ENCODE measurements around the gene TOMM6.
"Not testable (repeated sequence)": the region's sequence is repeated elsewhere in the genome, so short reads cannot be mapped to it uniquely, and the experiment has no call there.

Gene TOMM6

GRCh38 chr6:41763470-41763869 is 24.0 kb upstream of the TOMM6 start:
- no peak for DNase-seq (ENCODE audit: low read depth)

DNA sequence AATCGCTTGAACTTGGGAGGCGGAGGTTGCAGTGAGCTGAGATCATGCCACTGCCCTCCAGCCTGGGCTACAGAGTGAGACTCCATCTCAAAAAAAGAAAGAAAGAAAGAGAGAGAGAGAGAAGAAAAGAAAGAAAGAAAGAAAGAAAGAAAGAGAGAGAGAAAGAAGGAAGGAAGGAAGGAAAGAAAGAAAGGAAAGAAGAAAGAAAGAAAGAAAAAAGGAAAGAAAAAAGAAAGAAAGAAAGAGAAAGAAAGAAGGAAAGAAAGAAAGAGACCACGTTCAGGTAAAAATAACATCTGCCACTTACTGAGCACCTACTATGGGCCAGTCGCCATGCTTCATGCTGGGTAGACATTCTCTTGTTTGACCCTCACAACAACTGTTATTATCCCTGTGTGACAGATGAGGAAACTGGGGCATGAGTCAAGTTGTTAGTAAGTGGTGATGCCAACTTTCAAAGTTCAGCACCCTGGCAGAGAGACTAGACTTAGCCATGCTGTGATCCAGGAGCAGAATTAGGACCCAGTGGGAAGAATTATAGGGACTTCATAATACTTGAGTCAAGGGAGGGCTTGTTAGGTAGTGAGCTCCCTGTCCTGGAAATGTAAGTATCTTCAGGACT is 21.3 kb upstream of the TOMM6 start:
- DNase-seq (ENCODE audit: low read depth): not testable (repeated sequence)

GRCh38 chr6:41767112-41767833 is 20.2 kb upstream of the TOMM6 start:
- DNase-seq (ENCODE audit: low read depth): peak; percentile 73

- DNase-seq (ENCODE audit: low read depth): peak; percentile 49
Measured at GRCh38 chr6:41768545-41769308, 18.8 kb upstream of the TOMM6 start.

- DNase-seq (ENCODE audit: low read depth): no peak
Measured at GRCh38 chr6:41769376-41769775, 18.1 kb upstream of the TOMM6 start.

DNA sequence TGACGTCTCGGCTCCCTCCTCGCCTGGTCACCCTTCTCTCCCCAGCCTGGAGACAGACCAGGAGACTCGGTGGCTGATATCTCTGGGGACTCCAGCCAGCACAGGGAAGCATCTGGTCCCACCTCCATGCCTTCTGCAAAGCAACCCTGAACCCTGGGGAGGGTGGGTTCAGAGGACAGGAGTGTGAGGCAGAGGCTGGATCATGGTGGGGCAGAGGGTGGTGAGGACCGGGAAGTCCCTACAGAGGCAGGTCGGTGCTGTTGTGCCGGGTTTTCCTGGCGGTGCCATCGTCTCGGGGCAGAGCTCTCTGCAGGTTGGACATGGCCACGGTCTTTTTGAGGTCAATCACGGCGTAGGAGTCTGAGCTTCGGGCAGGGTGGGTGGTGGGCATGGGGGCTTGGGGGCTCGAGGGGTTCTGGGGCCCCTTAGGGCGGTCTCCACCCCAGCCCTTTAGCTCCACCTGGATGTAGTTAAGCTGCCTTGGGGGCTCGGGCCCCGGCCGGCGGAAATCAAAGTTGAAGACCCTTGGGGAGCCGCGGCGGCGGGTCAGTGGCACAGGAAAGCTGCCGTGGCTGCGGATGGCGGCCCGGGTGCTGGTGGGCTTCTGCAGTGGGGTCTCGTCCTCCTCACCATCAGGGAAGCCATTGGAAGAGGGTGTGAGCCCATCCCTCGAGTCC is 17.0 kb upstream of the TOMM6 start:
- no peak for DNase-seq (ENCODE audit: low read depth)

DNA sequence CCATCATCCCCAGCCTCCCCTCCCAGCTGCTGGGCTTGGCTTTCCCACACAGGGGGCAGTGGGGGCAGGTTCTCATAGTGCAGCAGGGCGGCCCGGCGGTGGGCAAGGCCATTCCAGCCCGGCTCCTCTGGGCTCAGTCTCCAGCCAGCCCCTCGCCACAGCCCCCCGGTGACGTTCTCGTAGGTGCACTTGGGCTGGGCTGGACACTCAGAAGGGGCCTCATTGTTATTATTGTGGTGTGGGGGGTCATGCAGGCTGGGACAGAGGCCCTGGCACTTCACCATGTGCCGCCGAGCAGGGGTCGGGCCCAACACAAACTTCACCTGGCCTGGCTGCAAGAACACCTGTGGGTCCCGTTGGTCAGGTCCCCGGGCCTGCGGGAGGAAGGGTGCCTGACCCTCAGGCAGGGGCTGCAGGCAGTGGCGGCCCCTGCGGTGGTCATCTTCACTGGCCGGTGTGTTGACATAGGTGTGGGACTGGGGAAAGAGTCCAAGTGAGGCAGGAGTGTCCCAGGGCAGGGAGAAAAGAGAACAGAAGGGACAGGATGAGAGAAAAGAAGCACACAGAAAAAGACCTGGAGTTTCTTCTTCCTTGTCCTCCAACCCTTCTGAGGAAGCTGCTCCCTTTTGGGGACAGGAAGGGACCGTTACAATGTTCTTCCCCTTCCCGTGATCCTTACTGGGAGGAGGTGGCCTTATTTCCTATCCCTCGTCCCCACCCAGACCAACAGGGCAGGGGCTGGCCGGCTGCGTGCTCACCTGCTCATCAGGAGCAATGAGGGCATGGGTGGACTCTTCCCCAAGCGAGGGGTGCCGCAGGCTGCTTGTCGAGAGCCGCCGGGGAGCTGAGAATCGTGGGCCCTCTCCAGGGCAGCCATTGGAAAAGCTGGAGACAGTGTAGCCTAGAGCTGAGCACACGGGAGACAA is 16.2 kb upstream of the TOMM6 start:
- no peak for DNase-seq (ENCODE audit: low read depth)

DNA sequence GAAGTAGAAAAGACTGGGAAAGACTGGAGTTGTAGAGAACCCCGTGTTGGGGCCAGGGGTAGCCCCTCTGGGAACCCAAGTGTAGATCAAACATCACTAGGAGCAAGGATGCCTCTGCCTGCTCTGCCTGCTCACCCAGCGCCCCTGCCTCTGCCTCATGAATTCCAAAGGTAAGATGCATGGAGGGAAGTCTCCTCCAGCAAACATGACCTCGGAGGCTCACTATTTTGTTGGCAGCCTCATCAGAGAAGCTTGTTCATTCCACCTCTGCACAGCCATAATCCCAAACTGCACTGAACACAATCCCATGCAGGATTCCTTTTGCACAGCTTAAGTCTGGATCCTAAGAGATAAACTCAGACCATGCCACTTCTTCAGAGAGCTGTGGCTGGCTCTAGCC is 12.7 kb upstream of the TOMM6 start:
- no peak for DNase-seq (ENCODE audit: low read depth)

DNA sequence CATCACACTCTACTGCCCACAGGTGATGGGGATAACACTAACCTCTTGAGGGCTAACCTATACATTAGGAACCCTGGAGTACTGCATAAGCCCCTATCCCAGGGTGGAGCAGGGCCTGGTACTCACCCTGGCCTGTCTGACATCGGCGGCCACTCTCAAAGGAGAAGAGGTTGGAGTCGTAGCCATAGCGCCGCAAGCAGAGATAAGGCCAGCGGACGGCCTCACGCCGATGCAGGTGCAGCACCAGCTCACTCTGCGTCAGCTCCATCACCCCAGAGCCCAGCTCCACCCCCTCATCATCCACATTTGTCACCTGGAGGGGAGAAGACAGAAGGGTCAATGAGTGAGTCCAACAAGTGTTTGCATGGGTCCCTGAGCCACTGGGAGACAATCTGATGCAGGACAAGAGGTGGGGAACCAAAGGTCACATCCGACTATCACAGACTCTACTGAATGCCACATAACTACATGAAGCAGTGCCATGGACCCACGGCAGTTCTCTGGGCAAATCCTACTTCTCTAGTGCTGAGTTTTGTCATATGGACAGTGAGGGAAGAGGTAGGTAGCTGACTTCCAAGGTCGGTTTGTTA is 12.1 kb upstream of the TOMM6 start:
- no peak for DNase-seq (ENCODE audit: low read depth)

DNA sequence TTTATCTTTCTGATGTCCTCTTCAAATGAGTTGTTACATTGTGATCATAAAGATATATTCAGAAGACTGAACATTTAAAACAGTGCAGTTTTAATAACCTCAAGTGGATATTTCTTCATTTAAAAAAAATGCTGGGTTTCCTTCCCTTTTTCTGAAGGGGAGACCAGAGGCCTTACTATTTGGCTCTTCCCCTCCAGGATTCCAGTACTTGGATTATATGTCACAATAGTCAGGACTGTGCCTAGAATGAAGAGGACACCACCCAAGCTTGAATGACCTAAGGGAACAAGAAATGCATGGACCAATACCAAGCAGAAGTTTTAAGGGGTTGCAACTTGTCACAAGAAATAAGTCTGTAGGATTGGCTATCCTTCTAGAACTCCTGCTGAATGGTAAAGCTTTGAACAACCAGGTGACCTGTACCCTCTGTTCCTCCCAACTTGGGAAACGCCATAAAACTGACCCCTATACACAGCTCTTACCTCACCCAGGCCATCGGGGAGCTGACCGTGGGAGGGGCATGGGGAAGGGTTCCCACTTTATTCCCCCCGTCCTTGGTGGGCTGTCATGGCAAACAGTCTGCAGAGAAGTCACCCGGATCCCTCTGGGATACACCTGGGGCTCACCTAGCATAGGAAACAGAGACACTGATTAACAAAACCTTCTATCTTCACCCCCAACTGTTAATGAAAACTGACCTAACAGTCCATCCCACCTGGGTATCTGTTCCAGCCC is 9.8 kb upstream of the TOMM6 start:
- no peak for DNase-seq (ENCODE audit: low read depth)

DNA sequence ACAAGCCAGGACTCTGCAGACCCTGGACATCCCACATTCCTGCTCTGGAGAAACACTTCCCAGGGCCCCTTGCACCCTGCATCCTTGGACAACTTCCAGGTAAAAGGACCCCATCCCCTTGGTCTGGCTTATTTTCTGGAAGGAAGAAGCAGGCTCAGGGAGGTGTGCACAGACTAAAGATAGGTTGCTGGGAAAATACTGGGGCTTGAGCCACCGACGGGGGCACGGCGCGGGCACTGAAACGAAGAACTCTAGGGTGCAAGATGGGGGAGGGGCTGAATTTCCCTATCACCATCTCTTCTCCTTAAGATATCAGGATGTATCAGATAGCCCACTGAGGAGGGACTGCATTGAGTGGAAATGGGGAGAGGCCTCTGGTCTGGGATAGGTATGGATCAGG is 8.6 kb upstream of the TOMM6 start:
- no peak for DNase-seq (ENCODE audit: low read depth)

GRCh38 chr6:41779336-41779735 is 8.2 kb upstream of the TOMM6 start:
- no peak for DNase-seq (ENCODE audit: low read depth)

GRCh38 chr6:41779788-41780550 is 7.5 kb upstream of the TOMM6 start, which contains the start of gene FRS3:
TSS of gene FRS3 (minus strand) at chr6:41779900. CDS start at chr6:41776987, 2,913 bp downstream.
- peak; percentile 95 for DNase-seq (ENCODE audit: low read depth)

- no peak for DNase-seq (ENCODE audit: low read depth)
Measured at GRCh38 chr6:41780551-41781365, 6.7 kb upstream of the TOMM6 start, which contains the start of gene PRICKLE4. TSS of gene PRICKLE4 (plus strand) at chr6:41780782. CDS start at chr6:41783474, 2,692 bp downstream.

GRCh38 chr6:41781366-41781730 is 6.1 kb upstream of the TOMM6 start:
- DNase-seq (ENCODE audit: low read depth): no peak

DNA sequence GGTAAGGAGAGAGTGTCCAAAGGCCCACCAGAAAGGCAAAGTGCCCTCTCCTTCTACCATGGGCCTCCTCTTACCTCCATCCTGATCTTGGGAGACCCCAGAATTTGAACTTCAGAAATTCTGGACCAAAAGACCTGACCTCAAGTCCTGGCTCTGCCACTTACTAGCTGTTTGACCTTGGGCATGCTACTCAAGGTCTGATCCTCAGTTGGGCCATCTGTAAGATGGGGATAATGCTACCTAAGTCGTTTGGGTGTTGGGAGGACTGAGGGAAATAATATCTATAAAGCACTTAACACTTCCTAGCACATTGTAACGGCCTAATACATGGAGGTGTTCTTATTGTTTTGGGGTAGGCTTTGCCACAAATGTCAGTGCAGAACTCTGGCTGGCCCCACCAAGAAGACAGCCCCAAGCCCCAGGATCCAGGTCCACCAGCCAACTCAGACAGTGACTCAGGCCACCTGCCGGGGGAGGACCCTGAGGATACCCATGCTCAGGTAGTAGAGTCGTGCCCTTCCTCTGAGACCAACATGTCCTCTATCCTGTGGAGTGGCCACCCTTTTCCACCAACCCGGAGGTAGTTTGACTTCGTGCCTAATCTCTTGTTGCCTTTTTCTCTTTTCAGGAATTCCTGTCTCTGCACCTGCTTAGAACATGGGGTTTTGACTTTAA is 4.3 kb upstream of the TOMM6 start:
- no peak for DNase-seq (ENCODE audit: low read depth)

- DNase-seq (ENCODE audit: low read depth): no peak
Measured at GRCh38 chr6:41784581-41785171, 2.8 kb upstream of the TOMM6 start.

DNA sequence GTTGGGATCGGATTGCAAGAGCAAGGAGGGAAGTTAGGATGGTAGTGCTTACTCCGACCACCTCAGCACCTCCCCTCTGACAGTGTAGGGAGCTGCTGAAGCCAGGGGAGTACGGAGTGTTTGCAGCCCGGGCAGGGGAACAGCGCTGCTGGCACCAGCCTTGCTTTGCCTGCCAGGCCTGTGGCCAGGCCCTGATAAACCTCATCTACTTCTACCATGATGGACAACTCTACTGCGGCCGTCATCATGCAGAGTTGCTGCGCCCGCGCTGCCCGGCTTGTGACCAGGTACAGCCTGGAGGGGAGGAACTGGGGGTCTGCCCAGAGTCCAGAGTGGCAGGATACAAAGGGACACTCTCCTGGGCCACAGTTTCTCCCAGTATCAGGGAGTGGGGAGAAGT is 2.2 kb upstream of the TOMM6 start:
- no peak for DNase-seq (ENCODE audit: low read depth)

Data from CMK (cell line).